Measurements from ENCODE around the gene LMBRD1. TPM values are rescaled to one million over a fixed set of nuclear protein-coding genes. Genes with fewer than 3 reads are reported as not detected.

The LMBRD1 gene
- total and polyA plus RNA-seq, 2 of the 13 experiments (the other 11 are each of a cell fraction or from before 2014, with no cell fraction given) = 18.9 to 21.5 TPM

DNA sequence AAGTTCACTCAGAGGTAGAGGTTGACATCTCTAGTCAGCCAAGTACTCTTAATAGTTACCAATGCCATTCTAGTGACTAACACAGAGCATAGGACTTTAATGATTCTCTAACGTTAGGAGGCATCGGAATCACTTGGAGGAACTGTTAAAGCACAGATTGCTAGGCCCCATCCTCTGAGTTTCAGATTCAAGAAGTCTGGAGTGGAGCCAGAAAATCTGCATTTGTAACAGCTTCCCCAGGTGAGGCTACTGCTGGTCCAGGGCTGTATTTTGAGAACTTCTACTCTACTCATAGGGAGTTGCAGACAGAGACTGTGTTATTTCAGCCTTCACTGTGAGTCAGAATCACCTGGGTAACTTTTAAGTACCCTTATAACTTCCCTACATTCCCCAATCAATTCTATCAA is 5.7 kb downstream of the LMBRD1 start:
- Histone ChIP-seq H3K4me1 (ENCODE audit: insufficient read depth, low read length) (peaks cover 12% of the 10 kb centered on the region; the same call in 1 of the 2 replicates), H3K79me2 (ENCODE audit: insufficient read depth, low read length) (peaks cover 16% of the 10 kb centered on the region), H3K4me2 (ENCODE audit: low read depth, low read length) (no peak overlapping the region), H3K27ac (ENCODE audit: extremely low read length, insufficient read depth, low read length) (no peak overlapping the region), H3K9ac (ENCODE audit: insufficient read depth, low read depth, low read length) (no peak overlapping the region), H2AFZ (ENCODE audit: low read length) (no peak overlapping the region), H4K20me1 (ENCODE audit: insufficient read depth, low read length) (no peaks in the 10 kb centered on the region), H3K9me3 (ENCODE audit: low read length) (no peaks in the 10 kb centered on the region), H3K36me3 (replicated peaks in 1 of 2; ENCODE audit: control insufficient read depth in 1 of 2, insufficient read depth in 2 of 2, low read length in 2 of 2) (peaks cover 0 to 6% of the 10 kb centered on the region in 2 experiments; a peak in 1 of 5 replicates), H3K4me3 (replicated peaks in 1 of 3; ENCODE audit: insufficient read depth in 1 of 3, low read depth in 2 of 3, low read length in 3 of 3) (no peak overlapping the region), H3K27me3 (ENCODE audit: control insufficient read depth in 1 of 2, insufficient read depth in 2 of 2, low read length in 2 of 2) (no peaks in the 10 kb centered on the region; a peak in 1 of 5 replicates)
- TF ChIP-seq ZNF207 (IDR thresholded peaks at IDR 0.05; ENCODE audit: borderline replicate concordance) = no peak
- no TSS peak for BruUV-seq (replicated peaks)
- intact Hi-C loops (cut with micrococcal nuclease; ENCODE audit: unreplicated experiment) (no loop called here), in situ Hi-C loops (cut with HindIII; ENCODE audit: extremely low pct_ligation_motif_present, low pct_unique_long_range_greater_than_20kb) (no loop called here)
- DNase-seq (ENCODE audit: low spot score) = no peak
- no peak for FAIRE-seq
- no peak for ATAC-seq
- CTCF ChIA-PET (ENCODE audit: low intra/inter-chr PET ratio, low total read pairs) = no interaction called here
- POLR2A ChIA-PET = interaction anchor here (1.1 kb wide), 1 partner anchor 10 kb away, joined by 3 read pairs; no protein-coding TSS in a partner anchor
- WGBS (ENCODE audit: low lambda C conversion rate) = 100% methylated on average over 2 of the region's 2 CpGs

DNA sequence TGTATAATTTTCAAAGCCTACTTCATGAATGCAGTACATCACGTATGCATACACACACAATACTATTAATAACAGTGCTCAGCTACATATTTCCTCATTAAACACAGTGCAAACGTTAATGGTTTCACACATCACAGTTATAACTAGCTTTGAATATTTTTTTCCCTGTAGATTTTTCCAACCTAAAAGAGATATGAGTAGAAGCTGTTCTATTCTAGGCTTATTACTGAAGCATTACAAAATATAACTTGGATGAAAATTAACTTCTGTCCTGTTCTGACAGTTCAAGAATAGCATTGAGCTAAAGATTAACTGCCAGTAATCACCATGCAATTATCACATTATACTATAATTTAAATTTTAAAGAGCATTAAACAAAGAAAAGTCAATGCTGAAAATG is 6.2 kb downstream of the LMBRD1 start:
- Histone ChIP-seq H3K4me3 (replicated peaks in 1 of 3; ENCODE audit: insufficient read depth in 1 of 3, low read depth in 2 of 3, low read length in 3 of 3) (no peak overlapping the region), H3K9me3 (ENCODE audit: low read length) (no peaks in the 10 kb centered on the region), H3K79me2 (ENCODE audit: insufficient read depth, low read length) (peaks cover 13% of the 10 kb centered on the region), H3K4me2 (ENCODE audit: low read depth, low read length) (no peak overlapping the region), H3K9ac (ENCODE audit: insufficient read depth, low read depth, low read length) (no peak overlapping the region), H3K36me3 (replicated peaks in 1 of 2; ENCODE audit: control insufficient read depth in 1 of 2, insufficient read depth in 2 of 2, low read length in 2 of 2) (peaks cover 0 to 6% of the 10 kb centered on the region in 2 experiments; a peak in 1 of 5 replicates), H3K4me1 (ENCODE audit: insufficient read depth, low read length) (peaks cover 12% of the 10 kb centered on the region; the same call in 1 of the 2 replicates), H3K27me3 (ENCODE audit: control insufficient read depth in 1 of 2, insufficient read depth in 2 of 2, low read length in 2 of 2) (no peaks in the 10 kb centered on the region), H4K20me1 (ENCODE audit: insufficient read depth, low read length) (no peaks in the 10 kb centered on the region), H3K27ac (ENCODE audit: extremely low read length, insufficient read depth, low read length) (no peak overlapping the region), H2AFZ (ENCODE audit: low read length) (no peak overlapping the region)
- DNase-seq (ENCODE audit: low spot score) = no peak
- WGBS (ENCODE audit: low lambda C conversion rate) = 84% methylated on average over 2 of the region's 2 CpGs
- ChIA-PET POLR2A (interaction anchor here (1.1 kb wide), 1 partner anchor 9 kb away, joined by 3 read pairs; no protein-coding TSS in a partner anchor), CTCF (ENCODE audit: low intra/inter-chr PET ratio, low total read pairs) (no interaction called here)
- no peak for TF ChIP-seq ZMYM4 (CRISPR knock-in tag; IDR thresholded peaks at IDR 0.05)
- TF ChIP-seq ZNF12 (CRISPR knock-in tag; IDR thresholded peaks at IDR 0.05) = no peak
- TF ChIP-seq HNRNPUL1 (IDR thresholded peaks at IDR 0.05; ENCODE audit: low read depth, low read length) = no peak
- TF ChIP-seq ZNF232 (CRISPR knock-in tag; IDR thresholded peaks at IDR 0.05; ENCODE audit: borderline replicate concordance) = no peak
- TF ChIP-seq NCOA1 (CRISPR knock-in tag; IDR thresholded peaks at IDR 0.05) = no peak
- intact Hi-C loops (cut with micrococcal nuclease; ENCODE audit: unreplicated experiment) = no loop called here
- in situ Hi-C loops (cut with HindIII; ENCODE audit: extremely low pct_ligation_motif_present, low pct_unique_long_range_greater_than_20kb) = no loop called here
- BruUV-seq (replicated peaks) = no TSS peak
- FAIRE-seq = no peak
- no peak for ATAC-seq

Data from HepG2 (cell line).